IPS-NIHi11 (cell line): Measurements from ENCODE around the gene MOK.

Source experiments
- DNase-seq: peaks from one replicate; pipeline ENCODE4 v3.0.0; 2012; ENCODE audit warnings: mixed read lengths, low spot score

The MOK gene

DNA sequence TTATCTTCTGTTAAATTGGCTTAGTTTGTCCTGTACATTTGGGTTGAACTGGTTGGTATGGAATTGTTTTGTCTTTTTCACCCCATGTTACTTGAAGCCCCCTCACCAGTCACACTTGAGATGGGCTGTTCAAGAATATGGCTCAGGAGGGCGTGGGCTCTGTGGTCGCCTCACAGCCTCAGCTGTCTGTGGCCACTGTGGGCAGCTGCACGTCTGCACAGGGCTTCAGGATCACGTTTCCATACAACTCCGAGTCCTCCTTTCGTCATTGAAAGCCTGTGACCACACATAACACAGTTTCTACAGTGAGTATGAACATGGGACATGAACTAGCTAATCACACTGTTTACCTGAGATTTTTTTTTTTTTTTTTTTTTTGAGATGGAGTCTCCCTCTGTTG is 81.3 kb downstream of the MOK start:
- no peak for DNase-seq

DNA sequence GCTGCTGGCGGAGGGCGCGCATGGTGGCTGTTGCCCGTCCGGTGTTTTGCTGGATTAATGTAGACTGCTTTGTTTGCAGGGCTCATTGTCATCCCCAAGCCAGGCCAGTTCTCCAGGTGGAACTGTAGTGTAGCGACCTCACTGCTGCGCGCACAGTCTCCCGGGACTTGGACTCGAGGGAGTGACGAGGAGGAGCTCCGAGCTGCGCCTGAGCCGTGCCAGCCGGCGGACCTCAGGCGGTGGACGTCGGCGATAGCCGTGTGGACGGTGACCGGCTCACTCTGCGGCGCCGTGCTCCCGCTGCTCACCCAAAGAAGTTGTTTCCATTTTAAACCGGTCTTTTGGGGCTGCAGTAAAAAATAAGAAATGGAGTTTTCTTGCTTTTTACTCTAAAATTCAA is 82.2 kb downstream of the MOK start:
- no peak for DNase-seq

GRCh38 chr14:102222009-102222575 is 82.9 kb downstream of the MOK start:
- no peak for DNase-seq

GRCh38 chr14:102221026-102221425 is 83.9 kb downstream of the MOK start:
- no peak for DNase-seq

DNA sequence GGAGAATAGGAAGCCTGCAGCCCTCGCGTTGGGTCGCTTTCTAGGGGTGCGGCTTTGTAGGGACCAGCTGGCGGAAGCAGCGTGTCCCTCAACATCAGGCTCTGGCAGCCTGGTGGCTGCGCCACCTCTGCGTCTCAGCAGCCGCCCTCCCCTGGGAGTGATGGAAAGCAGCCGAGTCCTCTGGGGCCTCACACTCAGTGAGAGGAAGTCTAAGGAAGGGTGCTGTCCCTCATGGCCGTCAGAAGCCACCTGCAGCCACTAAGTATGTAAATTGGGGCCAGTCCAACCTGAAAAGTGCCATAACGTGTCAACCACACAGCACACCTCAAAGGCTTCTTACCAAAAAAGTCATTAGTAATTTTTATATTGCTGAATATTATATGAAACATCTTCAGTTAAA is 84.9 kb downstream of the MOK start:
- no peak for DNase-seq

DNA sequence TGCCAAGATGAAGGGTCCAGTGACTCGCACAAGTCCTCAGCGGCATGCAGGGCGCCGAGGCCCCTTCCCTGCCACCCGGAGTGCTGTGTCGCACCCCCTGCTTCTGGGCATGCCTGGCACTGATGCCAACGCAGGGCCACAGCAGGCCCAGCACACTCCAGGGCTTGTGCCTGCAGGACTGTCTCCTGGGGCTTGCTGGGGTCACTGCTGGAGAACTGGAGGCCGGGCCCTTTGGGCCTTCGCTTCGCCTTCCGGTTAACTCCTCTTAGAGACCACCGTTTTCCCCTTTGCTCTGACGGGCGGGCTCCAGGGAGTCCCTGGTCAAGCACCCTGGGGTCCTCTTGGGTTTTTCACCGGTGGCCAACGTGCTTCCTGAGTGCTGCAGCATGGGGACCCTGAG is 85.6 kb downstream of the MOK start:
- no peak for DNase-seq

DNA sequence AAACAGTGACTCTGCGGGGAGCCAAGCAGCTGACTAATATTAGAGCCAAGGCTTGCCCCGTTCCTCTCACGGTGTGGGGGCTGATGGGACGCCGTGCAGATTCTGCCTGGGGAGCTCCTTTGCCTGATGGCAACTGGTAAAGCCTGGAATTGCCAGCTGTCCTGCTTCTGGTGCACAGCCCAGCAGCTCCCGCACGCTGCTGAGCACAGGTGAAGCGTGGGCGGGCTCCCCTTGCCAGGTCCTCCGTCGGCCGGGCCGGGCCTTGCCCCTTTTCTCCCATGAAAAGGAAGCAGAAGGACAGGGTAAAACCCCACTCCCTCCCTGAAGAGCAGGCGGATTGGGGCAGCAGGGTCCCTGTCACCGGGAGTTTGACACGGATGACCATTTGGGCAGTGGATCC is 86.3 kb downstream of the MOK start:
- no peak for DNase-seq

DNA sequence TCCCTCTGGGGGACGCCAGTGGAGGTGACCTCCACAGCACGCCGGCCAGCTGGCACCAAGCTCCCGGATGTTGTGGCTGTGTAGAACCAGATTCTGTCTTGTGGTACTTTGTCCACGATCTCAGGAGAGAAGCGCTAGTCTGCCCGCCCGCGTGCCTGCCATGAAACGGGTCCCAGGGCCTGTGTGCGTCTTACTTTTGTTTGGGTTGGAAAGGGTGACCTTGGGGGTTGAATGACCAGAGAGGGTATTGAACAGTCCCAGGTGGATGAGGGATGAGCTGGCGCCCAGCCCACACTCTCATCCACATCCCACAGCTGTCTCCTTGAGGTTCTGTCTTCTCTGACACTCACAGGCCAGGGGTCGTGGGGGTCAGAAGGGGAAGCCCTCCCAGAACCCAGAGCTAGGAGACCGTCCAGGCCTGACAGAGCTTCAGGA is 87.0 kb downstream of the MOK start:
- DNase-seq, result no peak

DNA sequence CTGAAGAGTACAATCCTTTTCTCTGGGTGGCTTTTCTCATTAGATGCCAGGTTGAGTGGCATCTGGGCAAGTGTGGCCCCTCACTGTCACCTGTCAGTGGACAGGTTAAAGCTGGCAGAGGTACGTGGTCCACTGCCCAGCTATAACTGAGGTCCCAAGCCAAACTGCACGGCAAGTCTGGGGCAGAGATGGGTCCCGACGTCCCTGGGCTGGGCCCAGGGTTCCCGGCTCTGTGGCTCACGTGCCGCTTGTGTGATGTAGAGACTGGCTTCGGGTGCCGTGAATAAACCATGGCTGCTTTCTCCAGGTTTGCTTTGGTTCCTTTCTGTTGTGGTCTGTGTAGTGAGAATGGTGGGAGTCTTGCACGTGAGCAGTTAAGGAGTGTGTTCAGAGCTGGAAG is 87.6 kb downstream of the MOK start:
- no peak for DNase-seq

DNA sequence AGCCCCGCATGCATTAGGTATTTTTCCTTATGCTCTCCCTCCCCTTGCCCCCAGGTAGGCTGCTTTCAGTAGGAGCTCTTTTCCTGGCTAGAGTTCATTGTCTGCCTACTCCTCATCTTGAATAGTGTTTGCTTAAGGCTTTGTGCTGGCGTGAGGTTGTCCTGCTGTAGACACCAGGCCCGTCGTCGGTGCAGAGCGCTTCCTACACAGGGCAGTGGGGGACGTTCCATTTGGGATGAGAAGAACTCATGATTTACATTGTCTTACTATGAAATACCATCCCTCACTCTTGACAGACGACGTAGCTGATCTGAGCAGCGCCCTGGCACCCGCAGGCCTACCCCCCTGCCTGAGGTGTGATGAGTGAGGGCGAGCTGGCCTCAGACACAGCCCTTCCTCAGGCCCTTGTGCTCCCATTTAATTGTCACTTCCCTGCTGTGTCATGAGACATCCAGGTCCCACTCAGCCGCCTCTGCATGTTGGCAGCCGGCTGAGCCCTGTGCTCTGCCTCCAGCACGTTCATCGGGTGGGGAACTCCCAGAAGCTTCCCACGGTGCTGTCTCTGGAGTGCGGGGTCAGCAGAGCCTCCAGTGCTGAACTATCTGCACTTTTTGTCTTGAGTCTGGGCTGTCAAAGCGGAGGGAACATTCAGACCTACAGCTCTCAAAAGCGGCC is 89.3 kb downstream of the MOK start:
- no peak for DNase-seq

GRCh38 chr14:102215071-102215470 is 89.9 kb downstream of the MOK start:
- DNase-seq, result no peak

- no peak for DNase-seq
Observed at GRCh38 chr14:102213984-102214658, 90.8 kb downstream of the MOK start.

GRCh38 chr14:102213470-102213869 is 91.5 kb downstream of the MOK start:
- no peak for DNase-seq

GRCh38 chr14:102212845-102213244 is 92.1 kb downstream of the MOK start:
- no peak for DNase-seq

GRCh38 chr14:102212356-102212755 is 92.6 kb downstream of the MOK start:
- no peak for DNase-seq

DNA sequence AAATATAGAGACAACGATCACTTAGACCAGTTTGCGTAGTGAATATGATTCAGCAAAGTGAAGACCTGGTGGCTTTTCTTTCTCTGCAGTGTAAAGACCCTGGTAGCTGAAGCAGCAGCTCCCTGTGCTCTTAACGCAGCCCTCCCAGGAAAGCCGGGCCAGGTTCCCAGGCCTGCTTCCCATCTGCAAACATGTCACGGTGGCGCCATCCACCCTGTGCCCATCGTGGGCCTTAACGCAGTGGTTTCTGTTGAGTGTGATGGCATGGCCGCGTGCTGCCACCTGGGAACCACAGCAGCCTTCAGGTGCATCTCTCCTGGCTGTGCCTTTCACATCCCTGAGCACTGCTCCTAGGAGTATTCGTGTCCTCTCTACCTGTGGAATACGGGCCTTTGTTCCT is 93.7 kb downstream of the MOK start:
- DNase-seq, result no peak

GRCh38 chr14:102210421-102211042 is 94.4 kb downstream of the MOK start:
- no peak for DNase-seq

DNA sequence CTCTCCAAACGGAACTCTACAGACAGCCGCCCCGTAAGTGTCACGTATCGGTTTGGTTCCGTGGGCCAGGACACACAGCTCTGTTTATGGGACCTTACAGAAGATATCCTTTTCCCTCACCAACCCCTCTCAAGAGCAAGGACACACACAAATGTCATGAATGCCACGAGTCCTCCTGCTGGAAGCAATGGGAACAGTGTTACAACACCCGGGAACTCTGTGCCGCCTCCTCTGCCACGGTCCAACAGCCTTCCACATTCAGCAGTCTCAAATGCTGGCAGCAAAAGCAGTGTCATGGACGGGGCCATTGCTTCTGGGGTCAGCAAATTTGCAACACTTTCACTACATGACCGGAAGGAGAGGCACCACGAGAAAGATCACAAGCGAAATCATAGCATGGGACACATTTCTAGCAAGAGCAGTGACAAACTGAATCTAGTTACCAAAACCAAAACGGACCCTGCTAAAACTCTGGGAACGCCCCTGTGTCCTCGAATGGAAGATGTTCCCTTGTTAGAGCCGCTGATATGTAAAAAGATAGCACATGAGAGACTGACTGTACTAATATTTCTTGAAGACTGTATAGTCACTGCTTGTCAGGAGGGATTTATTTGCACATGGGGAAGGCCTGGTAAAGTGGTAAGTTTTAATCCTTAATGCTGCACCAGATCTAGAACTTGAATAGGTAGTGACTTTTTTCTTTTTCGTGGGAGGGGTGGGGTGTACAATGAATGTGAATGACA is 95.6 kb downstream of the MOK start:
- DNase-seq, result no peak

- no peak for DNase-seq
Observed at GRCh38 chr14:102208741-102209140, 96.2 kb downstream of the MOK start.

DNA sequence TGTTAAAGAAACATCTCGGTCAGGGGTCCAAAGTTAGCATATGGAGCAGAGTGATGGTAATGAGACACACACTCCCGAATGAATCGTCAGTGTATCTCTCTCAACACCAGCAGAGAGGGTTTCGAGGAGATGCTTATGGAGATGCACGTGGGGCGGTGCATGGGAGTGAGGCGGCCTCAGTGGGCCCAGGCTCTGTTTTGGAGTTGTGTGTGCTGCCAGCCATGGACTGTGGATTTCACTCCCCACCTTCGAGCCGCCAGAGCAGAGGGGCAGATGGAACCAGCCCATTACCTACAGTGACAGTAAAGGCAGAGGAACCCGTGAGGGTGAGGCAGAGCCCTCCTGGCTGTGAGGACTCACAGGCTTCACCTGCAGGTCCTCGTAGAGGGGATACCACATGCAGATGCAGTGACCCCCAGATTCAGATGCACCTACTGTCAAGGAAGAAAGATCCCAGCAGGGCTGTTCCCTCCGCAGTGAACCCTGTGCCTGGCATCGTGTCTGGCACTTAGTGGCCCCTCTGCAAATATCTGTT is 97.1 kb downstream of the MOK start:
- DNase-seq, result no peak

DNA sequence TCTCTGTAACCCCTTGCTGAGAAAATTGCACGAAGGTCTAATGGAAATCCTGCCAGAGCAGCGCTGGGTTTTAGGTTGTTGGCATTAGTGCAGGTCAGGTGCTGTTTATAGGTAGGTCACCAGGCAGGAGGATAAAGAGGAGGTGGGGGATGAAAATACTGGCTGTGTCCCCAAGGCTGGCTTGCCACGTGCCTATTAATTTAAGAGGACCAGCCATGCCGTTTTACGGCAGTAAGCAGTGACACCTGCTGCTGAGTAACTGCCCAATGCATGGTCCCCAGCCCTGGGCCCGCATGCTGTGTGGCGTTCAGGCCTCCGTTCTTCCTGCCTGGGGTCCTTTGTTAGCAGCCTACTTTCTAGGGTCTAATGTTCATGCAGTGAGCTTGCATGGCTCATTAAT is 98.0 kb downstream of the MOK start:
- DNase-seq, result no peak

- DNase-seq, result no peak
Observed at GRCh38 chr14:102205560-102205959, 99.4 kb downstream of the MOK start.
